ENCODE measurements around the gene KLHL35.

- TF ChIP-seq ZNF274 (IDR thresholded peaks at IDR 0.05; ENCODE audit: low read depth, low read length), result no peak
- no peak for TF ChIP-seq SUZ12 (IDR thresholded peaks at IDR 0.05; ENCODE audit: extremely low read depth, insufficient read depth, insufficient read length)
- no peak for TF ChIP-seq YY1 (IDR thresholded peaks at IDR 0.05; ENCODE audit: insufficient read depth, insufficient read length)
Observed at GRCh38 chr11:75475767-75476650, 43.0 kb upstream of the KLHL35 start.

All from NT2/D1 (cell line).